AG04450 (cell line): ENCODE measurements around the gene NBAS. TPM values are rescaled to one million over a fixed set of nuclear protein-coding genes. Genes with fewer than 3 reads are reported as not detected.

Experiments used
- CTCF ChIA-PET: fragments of 300-600, 350-600 bp; formaldehyde crosslinking; extraction: SDS; loops from one replicate; lab custom pipeline; 2022; ENCODE audit warnings: antibody characterized with exemption, inconsistent platforms; lab: Charles Lee
- POLR2A ChIA-PET: fragments of 350-600 bp; formaldehyde crosslinking; extraction: SDS; loops from one replicate; lab custom pipeline; 2021; ENCODE audit warnings: antibody characterized with exemption, inconsistent platforms; lab: Yijun Ruan, JAX
- DNase-seq: peaks from one replicate; pipeline ENCODE4 v3.0.0-alpha.2; 2011; ENCODE audit warnings: low read depth, low spot score
- H3K27ac ChIP-seq: one replicate; pipeline ENCODE4 v1.5.1; 2012; ENCODE audit warnings: low read depth, low read length, control low read depth
- H3K27me3 ChIP-seq: one replicate; pipeline ENCODE4 v1.6.0; 2012; ENCODE audit warnings: low read length; ENCODE audit not compliant: control insufficient read depth, insufficient read depth
- H3K4me3 ChIP-seq: 2 replicates; pipeline ENCODE4 v1.5.1; 2011; ENCODE audit warnings: mild to moderate bottlenecking, low read depth, low read length, control low read depth
- H3K9me3 ChIP-seq: 2 replicates; pipeline ENCODE4 v1.5.1; 2012; ENCODE audit warnings: low read length; ENCODE audit not compliant: control insufficient read depth, insufficient read depth
- CTCF ChIP-seq: IDR thresholded peaks from 2 replicates; pipeline ENCODE4 v1.5.1; 2011; ENCODE audit warnings: low read depth, low read length, control low read depth, inconsistent platforms
- polyA plus RNA-seq: library from polyadenylated mRNA; depleted of rRNA; stranded (reverse); fragments of >200 nt; gene quantifications from 2 replicates; pipeline ENCODE4 v1.2.3, GENCODE V29; 2011

The NBAS gene
- polyA plus RNA-seq, 1 experiment, result 45.0 TPM

- H3K9me3 ChIP-seq, result no peaks in the 10 kb centered on the region
- no peaks in the 10 kb centered on the region for H3K27me3 ChIP-seq
- no peak overlapping the region for H3K27ac ChIP-seq
- H3K4me3 ChIP-seq, result no peak overlapping the region
- ChIA-PET POLR2A (no interaction called here), CTCF (no interaction called here)
- DNase-seq, result no peak
- no peak for TF ChIP-seq CTCF
Measured at GRCh38 chr2:15265889-15266288, 295.2 kb downstream of the NBAS start.

- ChIA-PET CTCF (no interaction called here), POLR2A (no interaction called here)
- Histone ChIP-seq H3K27ac (no peak overlapping the region), H3K4me3 (no peak overlapping the region), H3K9me3 (no peaks in the 10 kb centered on the region), H3K27me3 (no peaks in the 10 kb centered on the region)
- TF ChIP-seq CTCF, result no peak
- DNase-seq, result no peak
Measured at GRCh38 chr2:15263976-15264685, 297.0 kb downstream of the NBAS start.

GRCh38 chr2:15262792-15263191, 298.3 kb downstream of the NBAS start:
- POLR2A ChIA-PET, result no interaction called here
- Histone ChIP-seq H3K4me3 (no peak overlapping the region), H3K9me3 (no peaks in the 10 kb centered on the region), H3K27me3 (no peaks in the 10 kb centered on the region), H3K27ac (no peak overlapping the region)
- DNase-seq, result no peak
- CTCF ChIA-PET, result no interaction called here
- no peak for TF ChIP-seq CTCF

- no peak for TF ChIP-seq CTCF
- DNase-seq, result no peak
- Histone ChIP-seq H3K27ac (no peak overlapping the region), H3K4me3 (no peak overlapping the region), H3K9me3 (no peaks in the 10 kb centered on the region), H3K27me3 (no peaks in the 10 kb centered on the region)
- POLR2A ChIA-PET, result no interaction called here
- CTCF ChIA-PET, result interaction anchor here (1.9 kb wide), 1 partner anchor 316 kb away, joined by 6 read pairs; no protein-coding TSS in a partner anchor
Measured at GRCh38 chr2:15260835-15261234, 300.3 kb downstream of the NBAS start.

- POLR2A ChIA-PET, result interaction anchor here (0.6 kb wide), 1 partner anchor 36 kb away, joined by 3 read pairs; no protein-coding TSS in a partner anchor
- DNase-seq, result no peak
- no peak for TF ChIP-seq CTCF
- Histone ChIP-seq H3K27me3 (no peaks in the 10 kb centered on the region), H3K4me3 (no peak overlapping the region), H3K27ac (no peak overlapping the region), H3K9me3 (no peaks in the 10 kb centered on the region)
- CTCF ChIA-PET, result interaction anchor here (1.9 kb wide), 1 partner anchor 317 kb away, joined by 6 read pairs; no protein-coding TSS in a partner anchor
Measured at GRCh38 chr2:15260196-15260595, 300.9 kb downstream of the NBAS start.
